C4-2B (cell line): ENCODE data around the gene ZNF264.

Experiments used
- H3K27ac ChIP-seq: fragments of 450-650 bp; 2 replicates; pipeline ENCODE4 v1.5.1; 2017
- ZFX ChIP-seq: fragments of 450-650 bp; IDR thresholded peaks from 2 replicates; pipeline ENCODE4 v1.6.1; 2017
- TF ChIP-seq, protein P1 (sequence below): fragments of 450-650 bp; conservative IDR thresholded peaks from 2 replicates; pipeline ENCODE4 v1.5.1; 2017; ENCODE audit warnings: mild to moderate bottlenecking

Gene ZNF264

DNA sequence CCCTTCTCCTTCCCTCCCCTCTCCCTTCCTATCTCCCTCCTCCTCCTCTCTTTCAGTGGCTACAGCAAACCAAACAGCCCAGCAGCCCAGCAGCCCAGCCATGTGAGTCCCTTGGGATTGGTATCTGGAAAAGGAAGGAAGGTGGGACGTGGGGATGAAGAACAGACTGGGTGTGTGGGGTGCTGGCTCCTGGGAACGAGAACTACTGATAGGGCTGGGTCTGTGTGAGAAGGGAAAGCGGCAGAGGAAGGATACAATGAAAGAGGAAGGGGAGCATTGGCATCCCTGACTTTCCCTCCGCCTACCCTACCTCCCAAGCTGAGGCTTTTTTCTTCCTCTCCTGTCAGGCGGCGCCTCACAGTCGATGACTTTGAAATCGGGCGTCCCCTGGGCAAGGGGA, 40.4 kb downstream of the ZNF264 start:
- no peak for TF ChIP-seq ZFX
- TF ChIP-seq, protein P1, sequence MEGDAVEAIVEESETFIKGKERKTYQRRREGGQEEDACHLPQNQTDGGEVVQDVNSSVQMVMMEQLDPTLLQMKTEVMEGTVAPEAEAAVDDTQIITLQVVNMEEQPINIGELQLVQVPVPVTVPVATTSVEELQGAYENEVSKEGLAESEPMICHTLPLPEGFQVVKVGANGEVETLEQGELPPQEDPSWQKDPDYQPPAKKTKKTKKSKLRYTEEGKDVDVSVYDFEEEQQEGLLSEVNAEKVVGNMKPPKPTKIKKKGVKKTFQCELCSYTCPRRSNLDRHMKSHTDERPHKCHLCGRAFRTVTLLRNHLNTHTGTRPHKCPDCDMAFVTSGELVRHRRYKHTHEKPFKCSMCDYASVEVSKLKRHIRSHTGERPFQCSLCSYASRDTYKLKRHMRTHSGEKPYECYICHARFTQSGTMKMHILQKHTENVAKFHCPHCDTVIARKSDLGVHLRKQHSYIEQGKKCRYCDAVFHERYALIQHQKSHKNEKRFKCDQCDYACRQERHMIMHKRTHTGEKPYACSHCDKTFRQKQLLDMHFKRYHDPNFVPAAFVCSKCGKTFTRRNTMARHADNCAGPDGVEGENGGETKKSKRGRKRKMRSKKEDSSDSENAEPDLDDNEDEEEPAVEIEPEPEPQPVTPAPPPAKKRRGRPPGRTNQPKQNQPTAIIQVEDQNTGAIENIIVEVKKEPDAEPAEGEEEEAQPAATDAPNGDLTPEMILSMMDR: no peak
- H3K27ac ChIP-seq: no peak overlapping the region

DNA sequence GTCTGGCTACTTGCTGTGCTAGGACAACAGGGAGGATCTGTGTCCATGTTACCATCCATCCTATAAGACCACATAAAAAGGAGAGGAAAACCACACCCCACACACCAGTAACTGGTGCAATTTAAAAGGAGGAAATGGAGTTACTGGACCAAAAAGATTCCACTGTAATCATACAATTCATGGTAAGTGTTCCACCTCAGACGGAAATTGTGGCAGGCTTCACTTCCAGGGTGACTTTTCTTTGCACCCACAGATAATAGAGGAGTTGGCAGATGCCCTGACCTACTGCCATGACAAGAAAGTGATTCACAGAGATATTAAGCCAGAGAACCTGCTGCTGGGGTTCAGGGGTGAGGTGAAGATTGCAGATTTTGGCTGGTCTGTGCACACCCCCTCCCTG, 41.9 kb downstream of the ZNF264 start:
- TF ChIP-seq, protein P1: no peak
- no peak for TF ChIP-seq ZFX
- no peak overlapping the region for H3K27ac ChIP-seq

DNA sequence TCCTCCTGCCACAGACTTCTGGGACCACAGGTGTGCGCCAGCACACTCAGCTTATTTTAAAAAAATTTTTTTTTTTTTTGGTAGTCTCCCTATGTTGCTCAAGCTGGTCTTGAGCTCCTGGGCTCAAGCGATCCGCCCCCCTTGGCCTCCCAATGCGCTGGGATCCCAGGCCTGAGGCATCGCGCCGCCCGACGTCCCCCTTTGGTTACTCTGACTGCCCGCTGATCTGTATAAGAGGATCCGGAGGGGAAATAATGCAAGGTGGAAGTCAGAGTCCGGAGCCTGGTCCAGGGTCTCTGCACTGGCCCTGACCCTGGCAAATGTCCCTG, 48.6 kb downstream of the ZNF264 start:
- peak overlapping the region; percentile 83 for H3K27ac ChIP-seq

DNA sequence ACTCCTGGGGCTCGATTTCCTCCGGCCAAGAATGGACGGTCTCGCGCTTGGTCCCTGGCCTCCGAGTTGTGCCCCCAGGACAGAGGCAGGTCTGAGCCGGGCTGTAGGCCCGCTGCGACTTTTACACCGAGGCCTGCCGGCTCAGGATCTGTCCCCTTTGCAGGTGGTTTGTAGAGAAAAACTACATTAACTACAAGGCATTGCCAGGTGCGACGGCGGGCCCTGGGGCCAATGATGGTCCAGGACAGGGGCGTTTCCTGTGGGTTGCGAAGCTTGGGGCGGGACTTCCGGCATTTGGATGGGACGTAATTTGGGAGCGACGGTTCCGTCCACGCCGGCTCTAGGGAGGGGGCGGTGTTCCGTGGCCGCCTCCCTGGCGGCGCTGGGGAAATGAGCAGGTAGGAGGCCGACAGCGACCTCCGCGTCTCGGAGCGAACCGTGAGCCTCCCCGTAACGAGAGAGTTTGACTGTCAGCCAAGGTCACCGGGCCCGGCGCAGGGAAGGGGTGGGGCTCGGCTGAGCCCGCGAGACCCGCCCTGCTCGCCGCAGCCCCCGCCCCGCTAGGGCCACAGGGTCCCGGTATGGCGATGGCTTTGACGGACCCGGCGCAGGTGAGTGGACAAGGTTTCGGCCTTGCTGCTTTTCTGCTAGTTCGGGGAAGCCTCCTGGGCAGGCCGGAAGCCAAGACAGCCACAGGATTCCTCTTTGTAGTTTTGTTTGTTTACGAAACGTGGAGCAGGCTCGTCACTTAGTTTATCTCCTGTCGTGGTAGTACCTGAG, 49.2 kb downstream of the ZNF264 start, which contains the start of gene ZNF805:
Gene ZNF805, plus strand, starts transcription at position 322 of the 780 bp plus-strand sequence. Its CDS starts 260 bp downstream, at position 582.
- TF ChIP-seq, protein P1: no peak
- peak; percentile 68 for TF ChIP-seq ZFX
- peak within 1 kb of the TSS; percentile 83 for H3K27ac ChIP-seq

More for the DNA sequence above, 48.6 kb downstream of the ZNF264 start:
- no peak for TF ChIP-seq ZFX
- TF ChIP-seq, protein P1: no peak

DNA sequence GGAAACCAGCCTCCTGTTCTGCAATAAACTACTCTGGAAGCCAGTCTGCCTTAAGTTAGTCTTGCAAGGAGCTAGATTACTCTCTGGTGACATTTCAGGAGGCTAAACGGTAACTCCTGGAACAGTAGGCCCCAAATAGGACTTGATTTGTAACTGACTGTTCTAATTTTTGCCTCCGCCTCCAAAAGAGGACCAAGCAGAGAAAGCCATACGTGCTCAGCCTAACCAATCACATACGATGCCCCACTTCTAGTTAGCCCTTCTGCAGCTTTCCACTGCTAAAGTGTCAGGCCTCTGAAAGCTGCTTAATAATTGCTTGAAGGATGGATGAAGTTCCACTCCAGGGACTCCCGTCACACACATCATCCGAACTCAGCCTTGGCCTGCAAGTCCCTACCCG, 49.9 kb downstream of the ZNF264 start:
- no peak for TF ChIP-seq ZFX
- TF ChIP-seq, protein P1: no peak
- peak overlapping the region; percentile 83 for H3K27ac ChIP-seq

DNA sequence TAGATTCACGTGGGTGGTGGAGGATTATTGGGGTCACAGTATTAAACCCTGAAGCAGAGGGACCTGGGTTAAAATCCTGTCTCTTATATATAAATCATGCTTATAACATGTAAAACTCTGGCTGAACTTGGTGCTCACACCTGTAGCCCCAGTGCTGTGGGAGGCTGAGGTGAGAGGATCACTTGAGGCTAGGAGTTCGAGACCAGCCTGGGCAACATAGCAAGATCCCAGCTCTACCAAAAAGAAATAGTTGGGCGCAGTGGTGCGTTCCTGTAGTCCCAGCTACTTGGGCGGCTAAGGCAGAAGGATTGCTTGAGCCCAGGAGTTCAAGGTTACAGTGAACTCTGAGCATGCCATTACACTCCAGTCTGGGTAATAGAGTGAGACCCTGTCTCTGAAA, 51.5 kb downstream of the ZNF264 start:
- H3K27ac ChIP-seq: no peak overlapping the region
- no peak for TF ChIP-seq ZFX
- TF ChIP-seq, protein P1: no peak

DNA sequence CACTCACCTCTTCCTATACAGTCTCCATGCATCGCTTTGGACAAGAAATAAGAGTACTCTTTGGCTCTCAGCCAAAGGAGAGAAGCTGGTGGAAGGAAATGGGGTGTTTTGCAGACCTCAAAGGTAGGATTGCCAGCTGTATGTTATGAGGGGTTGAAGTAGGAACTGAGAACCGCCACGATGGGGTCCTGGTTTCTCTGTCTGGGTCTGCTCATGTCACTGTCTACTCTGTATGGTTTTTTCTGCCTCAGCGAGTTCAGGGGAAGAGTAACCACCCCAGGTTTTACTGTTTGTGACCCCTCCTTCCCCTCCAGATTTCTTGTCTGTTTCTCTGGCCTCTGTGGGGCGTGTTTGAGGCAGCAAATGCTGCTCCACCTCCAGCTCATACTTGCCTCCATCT, 53.2 kb downstream of the ZNF264 start:
- no peak for TF ChIP-seq ZFX
- TF ChIP-seq, protein P1: no peak
- no peak overlapping the region for H3K27ac ChIP-seq
